ENCODE measurements around the gene ANKRD28. TPM values are rescaled to one million over a fixed set of nuclear protein-coding genes. Genes with fewer than 3 reads are reported as not detected.

ANKRD28 gene
- total and polyA plus RNA-seq, 9 of the 15 experiments (the other 6 are each of a cell fraction or from before 2014, with no cell fraction given): 11.7 to 66.0 (median 36.7) TPM

DNA sequence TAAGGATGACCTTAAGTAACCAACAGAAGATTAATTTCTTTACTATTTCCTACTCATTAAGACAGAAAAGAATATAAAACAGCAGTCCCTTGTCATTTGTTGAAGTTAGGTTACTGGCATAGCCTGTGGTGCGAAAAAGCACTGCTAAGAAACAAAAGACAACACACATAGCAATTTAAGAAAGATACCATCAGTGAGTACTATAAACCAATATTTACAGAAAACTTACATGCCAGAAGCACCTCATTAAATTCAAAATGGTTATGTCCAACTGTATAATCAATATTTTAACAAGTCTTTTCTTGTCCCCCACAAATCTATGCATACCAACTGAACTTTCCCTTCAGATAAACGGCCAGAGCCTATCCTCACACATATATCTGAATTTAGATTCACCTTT is 42.0 kb downstream of the ANKRD28 start (continued):
- no peak for TF ChIP-seq PREB (CRISPR knock-in tag; IDR thresholded peaks at IDR 0.05)
- no peak for TF ChIP-seq THAP12 (CRISPR knock-in tag; IDR thresholded peaks at IDR 0.05)
- TF ChIP-seq GTF2F1 (IDR thresholded peaks at IDR 0.05; ENCODE audit: low read depth, low read length): no peak
- no peak for TF ChIP-seq ZNF518B (CRISPR knock-in tag; IDR thresholded peaks at IDR 0.05)
- no peak for TF ChIP-seq XRCC4 (IDR thresholded peaks at IDR 0.05; ENCODE audit: extremely low read depth, insufficient read depth, insufficient read length)

Data from K562 (cell line).